Sigmoid colon (tissue), 4 donors: Measurements from ENCODE around the gene KCTD1.

Source experiments
- CTCF ChIP-seq, 4 experiments: fragments of 450-650 bp in 3 of 4; fragments of 200-600 bp in 1 of 4; IDR thresholded peaks; one replicate each; pipeline ENCODE4 v1.5.1; 2016 to 2019; ENCODE audit warnings: antibody characterized with exemption in 4 of 4, mild to moderate bottlenecking in 3 of 4, moderate library complexity in 2 of 4
- EP300 ChIP-seq, 4 donors: sonication (generic); formaldehyde crosslinking; IDR thresholded peaks; one replicate each; pipeline ENCODE4 v1.6.1; 2017; ENCODE audit warnings: antibody characterized with exemption in 4 of 4
- POLR2A ChIP-seq, 2 donors: fragments of 450-650 bp; IDR thresholded peaks; one replicate each; pipeline ENCODE4 v1.6.1; 2016; ENCODE audit warnings: antibody characterized with exemption in 2 of 2, mild to moderate bottlenecking in 2 of 2, moderate library complexity in 2 of 2
- POLR2AphosphoS5 ChIP-seq, 4 donors: sonication (generic); formaldehyde crosslinking; IDR thresholded peaks; one replicate each; pipeline ENCODE4 v1.6.1; 2017; ENCODE audit warnings: antibody characterized with exemption in 4 of 4

- TF ChIP-seq CTCF (IDR thresholded peaks at IDR 0.05) (no peak), EP300 (IDR thresholded peaks at IDR 0.05) (no peak), POLR2A (IDR thresholded peaks at IDR 0.05) (no peak), POLR2AphosphoS5 (IDR thresholded peaks at IDR 0.05) (no peak)
Measured at GRCh38 chr18:26459340-26459739, 89.0 kb downstream of the KCTD1 start.
